Activated T-cell treated with anti-CD3 and anti-CD28 coated beads, Interleukin-2, amount 50 U/mL, for 4 hours (primary cell): ENCODE results near the gene SFRP5. TPM values are rescaled to one million over a fixed set of nuclear protein-coding genes. Genes with fewer than 3 reads are reported as not detected.

ENCODE experiments used
- ATAC-seq, 2 donors: fragments of 200-7000 bp; cut with Tn5 transposase; one replicate each; pipeline ENCODE4 v1.10.0; 2021
- DNase-seq: peaks from one replicate; pipeline ENCODE4 v3.0.0-alpha.2; 2020
- H3K27me3 Mint-ChIP-seq: one replicate; pipeline ENCODE4 v1.8.0; 2021; ENCODE audit warnings: low read depth, mixed read lengths
- H3K36me3 Mint-ChIP-seq: one replicate; pipeline ENCODE4 v1.8.0; 2022; ENCODE audit warnings: mixed read lengths; ENCODE audit not compliant: insufficient read depth
- H3K4me1 Mint-ChIP-seq: one replicate; pipeline ENCODE4 v1.8.0; 2021; ENCODE audit warnings: low read depth, mixed read lengths
- H3K4me3 Mint-ChIP-seq: one replicate; pipeline ENCODE4 v1.8.0; 2021; ENCODE audit warnings: mild to moderate bottlenecking, moderate library complexity, mixed read lengths
- H3K9me3 Mint-ChIP-seq: one replicate; pipeline ENCODE4 v1.8.0; 2021; ENCODE audit warnings: mixed read lengths
- total RNA-seq, 3 donors: library from RNA; stranded (reverse); gene quantifications; one replicate each; pipeline ENCODE4 v1.2.1, GENCODE V29; 2021

Gene SFRP5
- total RNA-seq, 3 donors from 2014 or later: 0.13 to 0.28 TPM; not detected in 1

DNA sequence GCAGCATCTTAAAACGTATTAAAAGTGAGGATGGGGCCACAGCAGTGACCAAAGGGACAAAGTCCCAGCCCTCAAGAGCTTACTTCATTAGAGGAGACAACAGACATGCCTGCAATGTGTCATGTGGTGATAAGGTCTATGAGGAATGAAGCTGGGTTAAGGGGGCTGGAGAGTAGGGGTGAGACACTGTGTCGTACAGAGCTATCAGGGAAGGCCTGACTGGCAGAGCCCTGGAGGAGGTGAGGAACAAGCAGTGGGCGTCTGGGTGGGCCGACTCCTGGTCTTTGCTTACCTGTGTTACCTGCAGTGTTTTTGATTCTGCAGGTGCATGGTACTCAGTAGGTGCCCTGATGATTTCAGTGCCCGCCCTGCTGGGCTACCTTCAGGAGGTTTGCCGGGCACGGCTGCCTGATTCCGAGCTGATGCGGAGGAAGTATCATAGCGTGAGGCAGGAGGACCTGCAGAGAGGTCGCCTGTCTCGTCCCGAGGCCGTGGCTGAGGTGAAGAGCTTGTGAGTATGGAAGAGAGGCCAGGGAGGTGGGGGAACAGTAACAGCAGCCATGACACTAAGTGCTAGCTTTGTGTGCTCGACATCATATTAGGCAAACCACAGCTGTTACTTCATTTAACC is 27.3 kb downstream of the SFRP5 start:
- ATAC-seq (no peak), DNase-seq (no peak)
- Mint-ChIP-seq H3K36me3 (peaks cover 55% of the 10 kb centered on the region), H3K4me1 (peaks cover 28% of the 10 kb centered on the region), H3K27me3 (no peaks in the 10 kb centered on the region), H3K9me3 (no peaks in the 10 kb centered on the region), H3K4me3 (no peak overlapping the region)

- Mint-ChIP-seq H3K4me3 (no peak overlapping the region), H3K36me3 (peaks cover 51% of the 10 kb centered on the region), H3K9me3 (no peaks in the 10 kb centered on the region), H3K27me3 (no peaks in the 10 kb centered on the region), H3K4me1 (peaks cover 34% of the 10 kb centered on the region)
- no peak for DNase-seq
- ATAC-seq: no peak
Observed at GRCh38 chr10:97743169-97743943, 28.4 kb downstream of the SFRP5 start.

GRCh38 chr10:97740613-97741012 is 31.2 kb downstream of the SFRP5 start:
- H3K27me3 Mint-ChIP-seq: no peaks in the 10 kb centered on the region
- H3K4me1 Mint-ChIP-seq: peaks cover 55% of the 10 kb centered on the region
- H3K9me3 Mint-ChIP-seq: no peaks in the 10 kb centered on the region
- no peak for ATAC-seq
- no peak for DNase-seq
- H3K4me3 Mint-ChIP-seq: no peak overlapping the region
- peaks cover 45% of the 10 kb centered on the region for H3K36me3 Mint-ChIP-seq

GRCh38 chr10:97738616-97739015 is 33.2 kb downstream of the SFRP5 start:
- Mint-ChIP-seq H3K4me3 (peak overlapping the region; percentile 95), H3K9me3 (no peaks in the 10 kb centered on the region), H3K27me3 (no peaks in the 10 kb centered on the region), H3K36me3 (peaks cover 28% of the 10 kb centered on the region), H3K4me1 (peaks cover 56% of the 10 kb centered on the region)
- DNase-seq: no peak
- ATAC-seq: no peak

- Mint-ChIP-seq H3K4me3 (peak overlapping the region; percentile 95), H3K27me3 (no peaks in the 10 kb centered on the region), H3K4me1 (peaks cover 51% of the 10 kb centered on the region), H3K9me3 (no peaks in the 10 kb centered on the region), H3K36me3 (peaks cover 24% of the 10 kb centered on the region)
- peak in 1 of 2 donors; percentile 19 for ATAC-seq
- no peak for DNase-seq
Observed at GRCh38 chr10:97737770-97738265, 34.0 kb downstream of the SFRP5 start.

GRCh38 chr10:97736902-97737769 is 34.7 kb downstream of the SFRP5 start, which contains the start of gene ZFYVE27:
Gene ZFYVE27, plus strand, starts transcription at chr10:97737128. Its CDS starts 1,350 bp downstream, at chr10:97738478.
- DNase-seq: peak; percentile 95
- Mint-ChIP-seq H3K36me3 (peaks cover 22% of the 10 kb centered on the region), H3K27me3 (no peaks in the 10 kb centered on the region), H3K4me3 (peak within 1 kb of the TSS; percentile 95), H3K4me1 (peaks cover 49% of the 10 kb centered on the region), H3K9me3 (no peaks in the 10 kb centered on the region)
- ATAC-seq: peak; percentile 85 to 93

DNA sequence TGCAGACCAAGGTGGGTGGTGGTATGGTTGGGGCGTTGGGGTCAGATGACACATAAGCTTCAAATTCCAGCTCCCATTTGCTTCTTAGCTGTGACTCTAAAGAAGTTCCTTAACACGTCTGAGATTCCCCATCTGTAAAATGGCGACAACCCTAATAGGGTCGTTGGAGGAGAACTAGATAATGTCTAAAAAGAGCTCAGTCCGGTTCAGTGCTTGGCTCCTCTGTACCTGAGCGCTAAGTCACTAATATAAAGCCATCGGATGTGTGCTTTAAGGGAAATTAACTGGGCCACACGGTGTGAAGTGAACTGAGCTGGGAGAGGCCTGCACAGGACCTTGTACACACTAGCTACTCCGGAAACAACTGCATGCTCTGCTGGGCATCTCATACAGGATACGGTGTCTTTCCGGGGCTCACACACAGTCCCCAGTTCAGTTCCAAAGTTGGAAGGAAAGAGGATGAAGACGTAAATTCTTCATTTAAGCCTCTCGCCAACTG is 35.3 kb downstream of the SFRP5 start:
- Mint-ChIP-seq H3K4me3 (peak overlapping the region; percentile 95), H3K9me3 (no peaks in the 10 kb centered on the region), H3K4me1 (peaks cover 47% of the 10 kb centered on the region), H3K36me3 (peaks cover 21% of the 10 kb centered on the region), H3K27me3 (no peaks in the 10 kb centered on the region)
- ATAC-seq (peak; percentile 17 to 23), DNase-seq (no peak)

DNA sequence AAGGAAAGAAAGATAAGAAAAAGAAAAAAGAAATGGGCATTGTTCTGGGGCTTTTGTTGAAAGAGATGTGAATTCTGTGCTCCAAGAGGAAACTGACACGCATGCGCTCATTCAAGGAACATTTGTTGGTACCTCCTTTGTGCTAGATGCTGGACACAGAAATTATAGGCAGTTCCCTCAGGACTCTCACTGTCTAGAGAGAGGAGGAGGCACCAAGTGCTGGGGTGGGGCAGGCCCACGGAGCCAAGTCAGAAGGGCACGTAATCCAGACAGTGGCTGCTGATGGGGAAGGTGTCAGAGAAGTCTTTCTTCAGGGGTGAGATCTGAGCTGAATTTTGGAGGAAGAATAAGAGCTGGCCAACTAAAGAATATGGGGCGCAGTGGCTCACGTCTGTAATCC is 37.8 kb downstream of the SFRP5 start:
- ATAC-seq: no peak
- no peaks in the 10 kb centered on the region for H3K9me3 Mint-ChIP-seq

DNA sequence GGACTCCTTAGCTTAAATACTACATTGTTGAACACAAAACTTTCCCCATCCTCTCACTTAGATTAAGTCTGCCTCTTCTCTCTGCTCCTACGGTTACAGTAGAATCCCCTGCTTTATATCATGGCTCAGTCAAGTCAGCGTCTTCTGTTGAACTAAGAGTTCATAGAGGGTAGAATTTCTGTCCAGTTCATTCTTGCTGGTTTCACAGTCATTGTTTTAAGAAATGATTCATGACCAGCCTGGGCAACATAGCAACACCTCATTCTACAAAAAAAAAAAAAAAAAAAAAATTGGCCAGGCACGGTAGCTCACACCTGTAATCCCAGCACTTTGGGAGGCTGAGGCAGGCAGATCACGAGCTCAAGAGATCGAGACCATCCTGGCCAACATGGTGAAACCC is 38.5 kb downstream of the SFRP5 start:
- Mint-ChIP-seq H3K27me3 (no peaks in the 10 kb centered on the region), H3K4me3 (no peak overlapping the region), H3K9me3 (no peaks in the 10 kb centered on the region), H3K36me3 (peaks cover 4% of the 10 kb centered on the region), H3K4me1 (peaks cover 22% of the 10 kb centered on the region)
- ATAC-seq (no peak), DNase-seq (no peak)

More for the DNA sequence above, 37.8 kb downstream of the SFRP5 start:
- DNase-seq: no peak
- Mint-ChIP-seq H3K4me3 (no peak overlapping the region), H3K36me3 (peaks cover 4% of the 10 kb centered on the region), H3K4me1 (peaks cover 27% of the 10 kb centered on the region), H3K27me3 (no peaks in the 10 kb centered on the region)

DNA sequence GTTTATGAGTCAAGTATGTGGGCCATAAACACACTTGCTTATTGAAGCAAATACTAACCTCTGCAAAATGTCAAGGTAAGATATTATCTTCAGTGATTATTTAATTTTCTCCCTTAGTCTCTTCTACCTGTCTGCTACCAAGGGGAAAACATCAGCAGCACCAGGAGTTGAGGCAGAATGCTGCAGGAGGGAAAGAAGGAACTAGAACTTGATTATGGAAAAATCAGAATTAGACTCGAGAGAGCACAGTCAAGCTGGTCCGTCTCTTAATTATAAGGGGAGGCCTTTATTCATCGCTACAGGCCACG is 39.8 kb downstream of the SFRP5 start:
- H3K4me3 Mint-ChIP-seq: no peak overlapping the region
- H3K4me1 Mint-ChIP-seq: peaks cover 13% of the 10 kb centered on the region
- DNase-seq (no peak), ATAC-seq (no peak)
- H3K9me3 Mint-ChIP-seq: no peaks in the 10 kb centered on the region
- H3K27me3 Mint-ChIP-seq: no peaks in the 10 kb centered on the region
- H3K36me3 Mint-ChIP-seq: no peaks in the 10 kb centered on the region

- Mint-ChIP-seq H3K27me3 (peaks cover 3% of the 10 kb centered on the region), H3K9me3 (no peaks in the 10 kb centered on the region), H3K36me3 (no peaks in the 10 kb centered on the region), H3K4me3 (no peak overlapping the region), H3K4me1 (peaks cover 8% of the 10 kb centered on the region)
- peak; percentile 52 for DNase-seq
- ATAC-seq: peak in 1 of 2 donors; percentile 53
Observed at GRCh38 chr10:97731346-97732051, 40.3 kb downstream of the SFRP5 start.

DNA sequence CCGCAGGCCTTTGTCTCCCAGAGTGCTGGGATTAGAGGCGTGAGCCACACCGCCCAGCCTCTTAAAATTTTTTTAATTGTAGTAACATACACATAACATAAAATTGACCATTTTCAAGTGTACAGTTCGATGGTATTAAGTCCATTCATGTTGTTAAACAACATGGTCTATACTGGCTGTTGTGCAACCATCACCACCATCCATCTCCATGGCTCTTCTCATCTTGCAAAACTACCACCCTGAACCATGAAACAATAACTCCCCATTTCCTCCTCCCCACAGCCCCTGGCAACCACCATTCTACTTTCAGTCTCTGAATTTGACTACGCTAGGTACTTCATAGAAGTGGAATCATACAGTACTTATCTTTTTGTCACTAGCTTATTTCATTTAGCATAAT is 42.8 kb downstream of the SFRP5 start:
- ATAC-seq (no peak), DNase-seq (no peak)
- H3K27me3 Mint-ChIP-seq: peaks cover 11% of the 10 kb centered on the region
- no peak overlapping the region for H3K4me3 Mint-ChIP-seq
- H3K9me3 Mint-ChIP-seq: no peaks in the 10 kb centered on the region
- H3K36me3 Mint-ChIP-seq: no peaks in the 10 kb centered on the region
- no peaks in the 10 kb centered on the region for H3K4me1 Mint-ChIP-seq

- ATAC-seq (peak in 1 of 2 donors; percentile 52), DNase-seq (no peak)
- H3K9me3 Mint-ChIP-seq: no peaks in the 10 kb centered on the region
- no peak overlapping the region for H3K4me3 Mint-ChIP-seq
- no peaks in the 10 kb centered on the region for H3K36me3 Mint-ChIP-seq
- H3K27me3 Mint-ChIP-seq: peaks cover 11% of the 10 kb centered on the region
- H3K4me1 Mint-ChIP-seq: no peaks in the 10 kb centered on the region
Observed at GRCh38 chr10:97726636-97727178, 45.1 kb downstream of the SFRP5 start.
